HEK293T (cell line): Measurements from ENCODE around the gene DNAAF9.

ENCODE experiments used
- ARNT ChIP-seq: fragments of 450-650 bp; IDR thresholded peaks from 2 replicates; pipeline ENCODE4 v1.6.1; 2017; ENCODE audit warnings: mild to moderate bottlenecking
- FOXK2 ChIP-seq: fragments of 450-650 bp; IDR thresholded peaks from 2 replicates; pipeline ENCODE4 v1.6.1; 2016; ENCODE audit warnings: mild to moderate bottlenecking
- HDGF ChIP-seq: fragments of 450-650 bp; IDR thresholded peaks from 2 replicates; pipeline ENCODE4 v1.6.1; 2017; ENCODE audit warnings: antibody characterized with exemption, borderline replicate concordance
- LEF1 ChIP-seq: fragments of 450-650 bp; IDR thresholded peaks from 2 replicates; pipeline ENCODE4 v1.6.1; 2017; ENCODE audit warnings: mild to moderate bottlenecking, borderline replicate concordance
- SP1 ChIP-seq: fragments of 450-650 bp; IDR thresholded peaks from 2 replicates; pipeline ENCODE4 v1.6.1; 2017
- TARDBP ChIP-seq: fragments of 450-650 bp; IDR thresholded peaks from 2 replicates; pipeline ENCODE4 v1.6.1; 2016
- ZNF384 ChIP-seq: fragments of 450-650 bp; IDR thresholded peaks from 2 replicates; pipeline ENCODE4 v1.6.1; 2016

GRCh38 chr20:3396492-3396891 lies 11.0 kb downstream of the DNAAF9 start:
- TF ChIP-seq FOXK2 (no peak), ZNF384 (no peak), ARNT (no peak), SP1 (no peak), TARDBP (no peak), HDGF (no peak), LEF1 (no peak)
